HG02970 (cell line): ENCODE data around the gene ZNF467.

Experiments
- ATAC-seq: cut with Tn5 transposase; IDR thresholded peaks from one replicate; pipeline ENCODE4 v1.9.1; 2021; ENCODE audit warnings: mild to moderate bottlenecking, moderate library complexity, moderate number of reproducible peaks; ENCODE audit not compliant: unreplicated experiment, low FRiP score

ZNF467 gene

GRCh38 chr7:149811221-149811620 lies 37.8 kb upstream of the ZNF467 start:
- ATAC-seq = no peak

- ATAC-seq = no peak
Measured at GRCh38 chr7:149809215-149809614, 35.8 kb upstream of the ZNF467 start.

- ATAC-seq = no peak
Measured at GRCh38 chr7:149808311-149808710, 34.9 kb upstream of the ZNF467 start.

DNA sequence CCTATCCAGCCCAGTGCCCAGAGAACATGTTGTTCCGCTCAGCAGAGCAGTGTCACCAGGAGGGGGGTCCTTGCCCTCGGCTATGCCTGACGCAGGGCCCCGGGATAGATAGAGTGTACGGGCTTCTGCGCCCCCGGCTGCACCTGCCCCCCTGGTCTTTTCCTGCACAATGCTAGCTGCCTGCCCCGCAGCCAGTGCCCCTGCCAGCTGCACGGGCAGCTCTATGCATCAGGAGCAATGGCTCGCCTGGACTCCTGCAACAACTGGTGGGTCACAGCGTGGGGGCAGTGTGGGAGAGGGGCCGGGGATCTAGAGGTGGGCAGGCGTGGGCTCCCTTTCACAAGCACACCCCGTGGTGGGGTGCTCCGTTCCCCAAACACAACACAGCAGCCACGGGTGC lies 33.3 kb upstream of the ZNF467 start:
- ATAC-seq = no peak

DNA sequence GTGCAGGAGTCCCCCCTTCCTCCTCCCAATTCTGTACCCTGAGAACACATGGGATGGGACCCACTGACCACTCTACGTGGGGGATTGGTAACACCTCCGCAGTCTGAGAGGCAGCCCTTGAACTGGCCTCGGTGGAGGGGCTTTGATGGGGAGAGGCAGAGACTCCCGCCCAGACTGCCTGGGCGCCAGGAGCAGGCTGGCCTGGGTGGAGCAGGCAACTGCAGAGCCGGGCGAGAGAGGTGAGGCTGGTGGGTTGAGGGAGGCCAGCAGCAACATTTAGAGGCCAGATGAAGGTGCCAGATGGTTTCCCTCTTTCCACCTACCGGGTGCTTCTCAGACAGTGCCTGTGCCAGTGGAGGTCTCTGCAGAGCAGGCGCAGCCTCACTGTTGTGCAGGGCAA lies 30.7 kb upstream of the ZNF467 start:
- no peak for ATAC-seq

DNA sequence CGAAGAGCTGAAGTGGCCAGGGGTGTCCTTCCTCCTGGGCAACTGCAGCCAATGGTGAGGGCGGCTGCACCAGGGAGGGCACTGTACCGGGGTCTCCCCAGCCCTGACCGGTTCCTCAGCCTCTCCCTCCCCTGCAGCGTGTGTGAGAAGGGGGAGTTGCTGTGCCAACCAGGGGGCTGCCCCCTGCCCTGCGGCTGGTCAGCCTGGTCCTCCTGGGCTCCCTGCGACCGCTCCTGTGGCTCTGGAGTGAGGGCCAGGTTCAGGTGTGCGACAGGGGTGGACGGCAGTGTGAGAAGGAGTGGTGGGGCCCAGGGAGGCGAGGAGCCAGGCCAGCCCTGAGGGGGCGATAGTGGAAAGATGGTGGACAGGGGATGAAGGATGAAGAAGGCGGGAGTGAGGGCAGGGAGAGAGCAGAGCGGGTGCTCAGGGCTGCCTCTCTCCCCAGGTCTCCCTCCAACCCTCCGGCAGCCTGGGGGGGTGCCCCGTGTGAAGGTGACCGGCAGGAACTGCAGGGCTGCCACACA lies 30.2 kb upstream of the ZNF467 start:
- ATAC-seq = no peak

DNA sequence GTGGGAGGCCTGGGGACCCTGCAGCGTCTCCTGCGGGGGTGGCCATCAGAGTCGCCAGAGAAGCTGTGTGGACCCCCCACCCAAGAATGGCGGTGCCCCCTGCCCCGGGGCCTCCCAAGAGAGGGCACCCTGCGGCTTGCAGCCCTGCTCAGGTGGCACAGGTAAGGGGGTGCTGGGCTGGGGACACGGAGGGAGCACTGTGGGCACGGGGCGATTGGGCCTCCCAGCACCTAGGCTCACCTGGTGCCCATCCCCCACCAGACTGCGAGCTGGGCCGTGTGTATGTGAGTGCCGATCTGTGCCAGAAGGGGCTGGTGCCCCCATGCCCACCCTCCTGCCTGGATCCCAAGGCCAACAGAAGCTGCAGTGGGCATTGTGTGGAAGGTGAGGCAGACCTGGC lies 29.6 kb upstream of the ZNF467 start:
- no peak for ATAC-seq

- ATAC-seq = no peak
Measured at GRCh38 chr7:149801816-149802215, 28.4 kb upstream of the ZNF467 start.

- no peak for ATAC-seq
Measured at GRCh38 chr7:149801002-149801566, 27.7 kb upstream of the ZNF467 start.

DNA sequence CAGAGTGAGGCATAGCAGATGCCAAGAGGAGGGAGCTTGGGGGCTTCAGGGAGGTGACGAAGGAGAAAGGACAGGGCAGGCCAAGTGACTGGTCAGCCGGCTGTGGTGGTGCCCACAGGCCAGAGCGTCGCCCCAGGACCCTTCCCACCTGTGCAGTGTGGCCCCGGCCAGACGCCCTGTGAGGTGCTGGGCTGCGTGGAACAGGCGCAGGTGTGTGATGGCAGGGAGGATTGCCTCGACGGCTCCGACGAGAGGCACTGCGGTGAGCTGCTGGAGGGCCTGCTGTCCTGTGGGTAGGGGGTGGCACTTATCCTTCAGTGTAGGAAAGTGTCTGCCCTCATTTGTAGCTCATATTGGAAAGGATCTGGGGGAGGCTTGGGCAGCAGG lies 26.8 kb upstream of the ZNF467 start:
- no peak for ATAC-seq

GRCh38 chr7:149799397-149800168 lies 26.2 kb upstream of the ZNF467 start:
- no peak for ATAC-seq

- no peak for ATAC-seq
Measured at GRCh38 chr7:149797771-149798170, 24.4 kb upstream of the ZNF467 start.

DNA sequence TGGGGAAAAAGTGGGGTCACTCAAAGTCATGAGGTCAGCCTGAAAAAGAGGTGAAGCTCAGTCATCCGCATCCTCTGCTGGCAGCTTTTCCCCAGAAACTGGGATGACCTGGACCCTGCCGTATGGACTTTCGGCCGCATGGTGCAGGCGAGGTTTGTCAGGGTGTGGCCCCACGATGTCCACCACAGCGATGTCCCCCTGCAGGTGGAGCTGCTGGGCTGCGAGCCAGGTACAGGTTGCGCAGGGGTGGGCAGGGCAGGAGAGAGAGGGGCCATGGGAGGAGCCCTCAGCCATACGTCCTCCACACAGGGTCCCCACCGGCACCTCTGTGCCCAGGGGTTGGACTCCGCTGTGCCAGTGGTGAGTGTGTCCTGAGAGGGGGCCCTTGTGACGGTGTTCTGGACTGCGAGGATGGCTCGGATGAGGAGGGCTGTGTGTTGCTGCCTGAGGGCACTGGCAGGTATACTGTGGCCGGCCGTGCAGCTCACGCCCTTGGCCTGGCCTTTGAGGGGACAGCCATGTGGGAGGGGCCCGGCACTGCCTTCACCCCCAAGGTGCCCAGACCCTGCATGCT lies 23.0 kb upstream of the ZNF467 start:
- ATAC-seq = no peak

- no peak for ATAC-seq
Measured at GRCh38 chr7:149795126-149795525, 21.7 kb upstream of the ZNF467 start.

DNA sequence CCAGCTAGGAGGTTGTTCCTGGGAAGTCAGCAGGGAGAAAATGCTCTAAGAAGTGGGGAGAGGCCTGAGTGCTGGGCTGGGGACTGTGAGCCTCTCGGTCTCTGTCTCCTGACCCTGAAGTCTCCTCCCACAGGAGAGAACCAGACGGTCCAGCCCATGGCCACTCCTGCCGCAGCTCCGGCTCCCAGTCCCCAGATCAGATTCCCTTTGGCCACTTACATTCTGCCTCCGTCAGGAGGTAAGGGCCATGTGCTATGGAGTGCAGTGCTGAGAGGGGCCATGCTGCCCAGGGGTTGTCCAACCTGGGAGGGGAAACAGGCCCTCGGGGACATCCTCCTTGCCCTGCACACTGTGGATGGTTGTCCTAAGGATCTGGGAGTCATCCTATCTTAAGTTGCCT lies 21.3 kb upstream of the ZNF467 start:
- no peak for ATAC-seq

- no peak for ATAC-seq
Measured at GRCh38 chr7:149793261-149793660, 19.9 kb upstream of the ZNF467 start.

DNA sequence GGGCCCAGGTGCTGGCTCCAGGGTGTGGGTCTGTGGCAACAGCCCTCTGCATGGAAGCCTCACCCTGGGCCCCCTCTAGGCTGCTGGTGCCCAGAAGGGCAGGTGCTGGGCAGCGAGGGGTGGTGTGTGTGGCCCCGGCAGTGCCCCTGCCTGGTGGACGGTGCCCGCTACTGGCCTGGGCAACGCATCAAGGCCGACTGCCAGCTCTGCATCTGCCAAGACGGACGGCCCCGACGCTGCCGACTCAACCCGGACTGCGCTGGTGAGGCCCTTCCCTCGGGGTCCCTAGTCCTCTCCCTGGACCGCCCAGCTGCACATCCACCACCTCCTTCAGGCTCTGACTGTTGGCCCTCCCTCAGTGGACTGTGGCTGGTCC lies 18.8 kb upstream of the ZNF467 start:
- ATAC-seq = no peak

- ATAC-seq = no peak
Measured at GRCh38 chr7:149791411-149792219, 18.2 kb upstream of the ZNF467 start.

- no peak for ATAC-seq
Measured at GRCh38 chr7:149790754-149791360, 17.5 kb upstream of the ZNF467 start.

DNA sequence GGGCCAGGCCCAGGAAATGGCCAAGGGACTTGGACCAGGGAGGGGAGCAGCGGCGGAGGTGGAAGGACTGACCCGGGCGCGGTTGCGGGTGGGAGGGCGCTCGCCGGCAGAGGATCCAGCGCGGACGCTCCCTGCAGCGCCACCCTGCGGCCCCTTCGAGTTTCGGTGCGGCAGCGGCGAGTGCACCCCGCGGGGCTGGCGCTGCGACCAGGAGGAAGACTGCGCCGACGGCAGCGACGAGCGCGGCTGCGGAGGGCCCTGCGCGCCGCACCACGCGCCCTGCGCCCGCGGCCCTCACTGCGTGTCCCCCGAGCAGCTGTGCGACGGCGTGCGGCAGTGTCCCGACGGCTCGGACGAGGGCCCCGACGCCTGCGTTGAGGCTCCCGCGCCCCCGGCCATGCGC lies 16.8 kb upstream of the ZNF467 start:
- no peak for ATAC-seq

DNA sequence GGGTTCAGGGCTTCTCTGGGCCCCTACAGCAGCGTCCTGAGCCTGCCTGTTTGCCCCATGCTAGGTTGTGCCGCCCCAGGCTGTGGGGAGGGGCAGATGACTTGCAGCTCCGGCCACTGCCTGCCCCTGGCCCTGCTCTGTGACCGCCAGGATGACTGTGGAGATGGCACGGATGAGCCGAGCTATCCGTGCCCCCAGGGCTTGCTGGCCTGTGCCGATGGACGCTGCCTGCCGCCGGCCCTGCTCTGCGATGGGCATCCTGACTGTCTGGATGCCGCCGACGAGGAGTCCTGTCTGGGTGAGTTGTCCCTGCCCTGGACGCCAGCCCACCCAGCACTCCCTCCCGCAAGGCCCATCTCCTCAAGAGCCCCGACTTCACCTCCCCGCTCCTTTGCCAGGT lies 15.7 kb upstream of the ZNF467 start:
- ATAC-seq = no peak
